HuH-7 (cell line): Measurements from ENCODE around the gene PCSK5.
"Not testable (repeated sequence)": the region's sequence is repeated elsewhere in the genome, so short reads cannot be mapped to it uniquely, and the experiment has no call there.

Source experiments
- DNase-seq: peaks from one replicate; pipeline ENCODE4 v3.0.0; 2011; ENCODE audit warnings: low spot score

PCSK5 gene

GRCh38 chr9:75963321-75963720, 72.8 kb downstream of the PCSK5 start:
- DNase-seq, result not testable (repeated sequence)

GRCh38 chr9:75964427-75964826, 74.0 kb downstream of the PCSK5 start:
- DNase-seq, result no peak

DNA sequence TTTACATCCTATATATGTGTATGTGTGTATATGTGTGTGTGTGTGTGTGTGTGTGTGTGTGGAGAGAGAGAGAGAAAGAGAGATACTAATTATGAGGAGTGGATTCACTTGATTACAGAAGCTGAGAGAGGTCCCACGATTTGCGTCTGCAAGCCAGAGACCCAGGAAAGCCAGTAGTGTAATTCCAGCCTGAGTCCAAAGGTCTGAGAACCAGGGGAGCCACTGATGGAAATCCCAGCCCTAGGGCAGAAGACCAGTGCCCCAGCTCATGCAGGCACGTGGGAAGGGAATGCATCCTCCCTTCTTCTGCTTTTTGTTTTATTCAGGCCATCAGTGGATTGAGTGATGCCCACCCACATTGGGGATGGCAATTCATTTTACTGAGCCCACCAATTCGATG, 74.8 kb downstream of the PCSK5 start:
- no peak for DNase-seq

GRCh38 chr9:75967556-75967955, 77.1 kb downstream of the PCSK5 start:
- DNase-seq, result no peak

GRCh38 chr9:75974016-75974766, 83.7 kb downstream of the PCSK5 start:
- DNase-seq, result no peak

DNA sequence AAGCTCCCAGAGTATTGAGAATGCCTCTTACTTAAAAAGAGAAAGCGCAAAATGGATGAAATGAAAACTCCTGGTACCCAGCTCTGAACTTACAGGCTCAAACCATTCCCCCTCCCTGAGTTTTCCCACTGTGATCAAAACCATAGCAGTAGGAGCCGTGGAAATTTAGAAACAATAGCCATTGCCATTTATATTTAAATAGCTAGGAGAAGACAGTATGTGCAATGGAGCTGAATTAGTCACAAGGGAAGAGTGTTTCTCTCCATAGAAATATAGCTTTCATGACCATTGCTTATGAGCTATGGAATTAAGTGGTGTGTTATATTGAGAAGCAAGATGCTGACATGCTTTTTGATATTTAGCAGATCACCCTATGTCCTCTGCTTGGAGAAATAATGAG, 84.6 kb downstream of the PCSK5 start:
- no peak for DNase-seq

- no peak for DNase-seq
These were observed 86.1 kb downstream of the PCSK5 start for GRCh38 chr9:75976549-75976948.

DNA sequence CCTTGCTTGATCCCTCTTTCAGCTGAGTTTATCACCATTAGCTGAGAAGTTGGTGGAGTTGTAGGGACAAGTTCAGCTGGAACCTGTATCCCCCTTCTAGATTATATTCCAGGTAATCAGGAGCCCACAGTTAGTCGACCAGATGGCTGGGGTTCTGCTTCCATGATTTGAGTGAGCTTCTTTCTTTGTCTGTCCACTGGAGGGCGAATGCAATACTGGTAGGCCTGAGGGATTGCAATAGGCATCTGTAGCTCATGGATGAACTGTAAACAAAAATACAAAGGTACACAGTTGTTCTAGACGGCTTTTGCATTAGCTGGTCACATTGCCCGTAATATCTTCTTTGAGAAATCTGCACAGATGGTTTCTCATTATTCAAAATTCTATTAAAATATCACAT, 88.9 kb downstream of the PCSK5 start:
- peak; percentile 59 for DNase-seq

- DNase-seq, result no peak
These were observed 93.0 kb downstream of the PCSK5 start for GRCh38 chr9:75983319-75984045.

- DNase-seq, result no peak
These were observed 95.0 kb downstream of the PCSK5 start for GRCh38 chr9:75985515-75985914.

DNA sequence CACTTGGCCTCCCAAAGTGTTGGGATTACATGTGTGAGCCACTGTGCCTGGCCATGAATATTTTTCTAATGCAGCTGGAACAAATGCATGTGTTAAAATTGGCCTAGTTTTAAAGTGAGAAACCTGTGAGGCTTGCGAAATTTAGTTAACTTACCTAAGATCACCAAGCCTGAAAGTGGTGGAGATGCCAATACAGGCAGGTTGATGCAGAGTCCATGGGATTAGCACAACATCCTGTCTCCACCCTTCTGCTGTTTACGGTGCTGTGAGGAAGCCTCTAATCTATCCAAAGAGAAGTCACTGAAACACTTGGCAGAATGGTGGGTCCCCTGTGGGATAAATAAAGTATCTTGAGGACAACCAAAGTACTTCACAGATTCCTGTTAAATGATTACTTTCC, 98.2 kb downstream of the PCSK5 start:
- DNase-seq, result no peak

DNA sequence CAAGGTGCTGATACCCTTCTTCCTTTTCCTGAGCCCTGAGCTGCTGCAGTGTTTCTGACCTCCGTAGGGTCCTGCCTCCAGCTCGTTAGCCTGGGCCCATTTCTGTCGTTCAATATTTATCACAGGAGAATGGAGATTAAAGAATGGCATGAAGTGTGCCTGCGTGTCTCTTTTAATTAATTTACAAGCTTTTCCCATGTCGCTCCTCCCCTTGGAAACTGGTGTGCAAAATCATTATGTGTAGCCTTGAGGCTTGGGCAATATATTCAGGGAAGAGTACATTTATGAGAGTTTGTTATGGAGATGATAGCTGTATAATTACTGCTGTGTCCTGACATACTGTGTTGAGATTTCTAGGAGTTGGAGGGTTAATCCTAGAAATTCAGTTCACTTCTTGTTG, 99.7 kb downstream of the PCSK5 start:
- no peak for DNase-seq

- DNase-seq, result no peak
These were observed 100.3 kb downstream of the PCSK5 start for GRCh38 chr9:75990576-75991304.

- DNase-seq, result no peak
These were observed 102.2 kb downstream of the PCSK5 start for GRCh38 chr9:75992482-75993206.

GRCh38 chr9:75993434-75993833, 103.0 kb downstream of the PCSK5 start:
- no peak for DNase-seq

DNA sequence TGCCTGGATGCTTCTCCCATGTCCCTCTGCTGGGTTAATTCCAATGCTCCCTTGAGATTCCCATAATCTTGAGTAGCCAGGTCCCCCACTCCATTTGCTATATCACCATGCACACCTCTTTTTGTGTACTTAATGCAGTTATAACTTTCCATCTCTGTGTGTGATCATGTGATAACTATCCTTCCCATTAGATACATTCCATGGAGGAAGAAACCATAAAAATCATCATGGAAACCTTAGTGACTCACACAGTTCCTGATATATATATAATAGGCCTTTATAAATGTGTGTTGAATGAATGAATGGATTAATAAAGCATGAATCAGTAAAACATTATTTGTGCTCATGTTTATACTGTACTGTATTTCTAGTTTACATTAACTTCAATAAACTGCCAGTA, 104.6 kb downstream of the PCSK5 start:
- DNase-seq, result no peak

DNA sequence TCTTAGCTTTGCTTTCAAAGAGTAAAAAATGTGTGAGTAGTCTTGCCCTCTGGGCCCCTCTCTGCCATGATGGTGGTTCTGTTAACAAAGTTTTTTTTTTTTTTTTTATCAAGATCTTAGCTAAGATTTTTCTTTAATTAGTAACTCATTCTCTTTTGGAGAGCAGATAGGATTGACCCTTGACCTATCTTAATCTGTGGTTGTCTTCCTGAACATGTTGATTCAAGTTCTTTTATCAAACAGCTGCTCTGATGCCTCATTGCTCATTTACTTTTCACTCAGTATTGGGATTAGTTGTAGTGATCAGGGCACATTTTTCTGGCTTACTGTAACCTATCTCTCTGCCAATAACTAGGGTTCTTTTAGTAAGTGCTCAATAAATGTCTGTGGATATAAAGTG, 106.3 kb downstream of the PCSK5 start:
- no peak for DNase-seq

DNA sequence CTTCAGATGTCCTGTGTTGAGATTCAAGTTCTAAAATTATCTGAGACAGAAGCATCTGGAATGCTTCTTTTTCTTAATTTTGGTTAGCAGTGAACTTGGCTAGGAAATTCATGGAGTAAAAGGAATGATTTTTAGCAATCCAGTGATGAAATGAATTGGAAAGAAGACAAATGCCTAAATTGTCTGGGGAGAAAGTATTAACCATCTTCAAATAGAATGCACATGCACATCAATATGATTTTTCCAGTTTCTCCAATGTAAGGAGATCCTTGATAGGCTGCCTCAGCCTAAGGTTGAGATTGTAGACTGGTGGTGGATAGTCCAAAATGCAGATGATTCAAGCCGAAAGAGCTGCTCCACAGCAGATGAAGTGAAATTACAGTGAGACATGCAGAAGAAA, 106.7 kb downstream of the PCSK5 start:
- no peak for DNase-seq

- DNase-seq, result no peak
These were observed 107.8 kb downstream of the PCSK5 start for GRCh38 chr9:75998096-75998780.

- no peak for DNase-seq
These were observed 111.0 kb downstream of the PCSK5 start for GRCh38 chr9:76001459-76001858.

- DNase-seq, result no peak
These were observed 112.6 kb downstream of the PCSK5 start for GRCh38 chr9:76003041-76003440.

- no peak for DNase-seq
These were observed 114.1 kb downstream of the PCSK5 start for GRCh38 chr9:76004526-76004925.
